GM18502 (cell line): ENCODE results near the gene RPSA.
"Not testable (repeated sequence)": the region's sequence is repeated elsewhere in the genome, so short reads cannot be mapped to it uniquely, and the experiment has no call there.

Source experiments
- ATAC-seq: cut with Tn5 transposase; IDR thresholded peaks from one replicate; pipeline ENCODE4 v1.9.1; 2021; ENCODE audit warnings: mild to moderate bottlenecking; ENCODE audit not compliant: unreplicated experiment, poor library complexity

Gene RPSA

DNA sequence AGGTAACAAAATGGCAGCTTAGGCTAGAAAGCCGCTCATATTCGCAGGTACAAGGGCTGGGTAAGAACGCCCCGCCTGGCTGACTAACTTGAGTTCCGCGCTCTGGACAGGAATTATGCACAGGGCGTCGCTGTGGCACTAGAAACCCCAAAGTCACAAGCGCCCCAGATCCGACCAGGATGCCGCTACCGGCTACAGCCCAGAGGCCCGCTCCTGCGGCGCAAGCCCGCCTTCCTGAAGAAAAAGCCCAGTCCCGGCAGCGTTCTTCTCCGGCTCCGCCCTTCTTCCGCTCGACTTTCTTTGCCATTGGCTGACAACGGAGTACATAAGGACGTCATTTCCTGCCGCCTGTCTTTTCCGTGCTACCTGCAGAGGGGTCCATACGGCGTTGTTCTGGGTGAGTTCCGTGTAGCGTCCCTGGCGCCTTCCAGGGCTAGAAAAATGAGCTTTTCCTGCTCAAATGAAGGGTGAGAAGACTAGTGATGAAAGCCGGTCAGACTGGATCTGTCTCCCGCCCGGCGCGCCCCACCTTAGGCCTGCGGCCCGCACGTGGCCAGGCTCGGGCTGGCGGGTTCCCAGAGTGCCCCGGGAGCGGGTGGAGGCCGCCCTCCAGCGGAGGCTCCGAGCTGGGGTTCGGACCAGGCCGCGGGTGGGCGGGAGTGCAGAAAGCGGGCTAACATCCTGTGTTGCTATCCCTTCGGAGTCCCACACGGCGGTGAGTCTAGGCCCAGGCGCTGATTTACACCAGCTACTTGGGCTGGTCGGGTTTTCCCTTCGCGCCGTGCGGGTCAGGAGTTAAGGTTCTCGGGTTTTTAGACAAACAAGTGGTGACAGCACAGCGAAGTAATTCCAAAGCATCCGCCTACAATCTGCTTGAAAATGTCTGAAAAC, at the start of gene RPSA:
Gene RPSA, plus strand, starts transcription at position 353 of the 891 bp plus-strand sequence. CDS start 934 bp downstream, outside the sequence.
- peak; percentile 93 for ATAC-seq

DNA sequence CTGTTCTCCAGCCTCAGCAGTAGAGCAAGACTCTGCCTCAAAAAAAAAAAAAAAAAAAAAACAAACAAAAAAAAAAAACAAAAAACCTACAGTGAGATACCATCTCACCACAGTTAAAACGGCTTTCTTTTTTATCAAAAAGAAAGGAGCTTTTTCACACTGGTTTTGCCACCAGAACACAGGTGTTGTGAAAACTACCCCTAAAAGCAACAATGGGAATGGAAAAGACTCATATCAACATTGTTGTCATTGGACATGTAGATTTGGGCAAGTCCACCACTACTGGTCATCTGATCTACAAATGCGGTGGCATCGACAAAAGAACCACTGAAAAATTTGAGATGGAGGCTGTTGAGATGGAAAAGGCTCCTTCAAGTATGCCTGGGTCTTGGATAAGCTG, 48.2 kb upstream of the RPSA start:
- ATAC-seq: no peak

GRCh38 chr3:39361252-39361927, 45.1 kb upstream of the RPSA start:
- peak; percentile 69 for ATAC-seq

- ATAC-seq: no peak
Measured at GRCh38 chr3:39362192-39362591, 44.3 kb upstream of the RPSA start.

DNA sequence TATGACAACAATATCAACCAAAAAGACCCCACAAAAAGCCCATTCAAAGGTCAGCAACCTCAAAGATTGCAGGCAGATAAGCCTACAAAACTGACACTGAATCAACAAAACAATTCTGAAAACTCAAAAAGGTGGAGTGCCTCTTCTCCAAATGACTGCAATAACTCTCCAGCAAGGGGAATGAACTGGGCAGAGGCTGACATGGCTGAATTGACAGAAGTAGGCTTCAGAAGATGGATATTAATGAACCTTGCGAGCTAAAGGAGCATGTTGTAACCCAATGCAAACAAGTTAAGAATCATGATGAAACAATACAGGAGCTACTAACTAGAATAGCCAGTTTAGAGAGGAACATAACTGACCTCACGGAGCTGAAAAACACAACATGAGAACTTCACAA, 43.7 kb upstream of the RPSA start:
- ATAC-seq: no peak

DNA sequence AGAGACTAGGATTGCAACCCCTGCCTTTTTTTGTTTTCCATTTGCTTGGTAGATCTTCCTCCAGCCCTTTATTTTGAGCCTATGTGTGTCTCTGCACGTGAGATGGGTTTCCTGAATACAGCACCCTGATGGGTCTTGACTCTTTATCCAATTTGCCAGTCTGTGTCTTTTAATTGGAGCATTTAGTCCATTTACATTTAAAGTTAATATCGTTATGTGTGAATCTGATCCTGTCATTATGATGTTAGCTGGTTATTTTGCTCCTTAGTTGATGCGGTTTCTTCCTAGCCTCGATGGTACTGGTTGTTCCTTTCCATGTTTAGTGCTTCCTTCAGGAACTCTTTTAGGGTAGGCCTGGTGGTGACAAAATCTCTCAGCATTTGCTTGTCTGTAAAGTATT, 36.1 kb upstream of the RPSA start:
- ATAC-seq: not testable (repeated sequence)

DNA sequence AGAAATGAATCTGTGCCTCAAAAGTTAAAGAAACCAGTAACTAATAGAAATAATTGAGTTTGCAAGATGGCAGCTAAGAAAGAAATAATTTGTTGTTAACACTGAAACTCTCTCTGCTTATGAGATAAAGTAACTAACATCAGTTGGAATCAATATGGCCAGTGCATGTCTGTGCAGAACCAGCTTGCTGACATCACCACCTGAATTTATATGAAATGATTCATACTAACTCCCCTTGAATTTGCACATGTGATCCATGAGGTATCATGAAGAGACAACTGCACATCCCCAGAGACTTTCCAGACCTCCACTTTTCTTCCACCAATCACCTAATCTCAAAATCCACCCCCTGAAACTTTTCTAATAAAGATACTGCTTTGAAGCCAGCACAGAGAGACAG, 33.7 kb upstream of the RPSA start:
- ATAC-seq: no peak

- ATAC-seq: no peak
Measured at GRCh38 chr3:39376959-39377634, 29.4 kb upstream of the RPSA start.

DNA sequence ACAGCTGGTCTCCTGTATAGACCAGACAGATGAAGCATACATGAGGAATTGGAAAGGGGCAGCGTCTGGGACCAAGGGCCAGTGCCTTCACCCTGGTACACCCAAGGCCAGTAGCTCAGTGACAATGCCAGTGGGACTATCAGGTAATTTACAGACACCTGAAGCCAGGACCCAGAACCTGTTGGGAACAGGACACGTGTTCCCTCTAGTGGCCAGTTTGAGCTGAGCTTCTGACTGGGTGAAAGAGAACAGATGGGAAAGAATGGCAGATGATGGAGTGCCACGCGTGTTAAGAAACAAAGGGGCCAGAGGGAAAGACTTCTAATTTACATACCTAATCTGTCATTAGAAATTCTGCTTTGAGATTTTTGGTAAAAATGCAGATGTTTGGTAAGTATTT, 28.4 kb upstream of the RPSA start:
- peak; percentile 82 for ATAC-seq

DNA sequence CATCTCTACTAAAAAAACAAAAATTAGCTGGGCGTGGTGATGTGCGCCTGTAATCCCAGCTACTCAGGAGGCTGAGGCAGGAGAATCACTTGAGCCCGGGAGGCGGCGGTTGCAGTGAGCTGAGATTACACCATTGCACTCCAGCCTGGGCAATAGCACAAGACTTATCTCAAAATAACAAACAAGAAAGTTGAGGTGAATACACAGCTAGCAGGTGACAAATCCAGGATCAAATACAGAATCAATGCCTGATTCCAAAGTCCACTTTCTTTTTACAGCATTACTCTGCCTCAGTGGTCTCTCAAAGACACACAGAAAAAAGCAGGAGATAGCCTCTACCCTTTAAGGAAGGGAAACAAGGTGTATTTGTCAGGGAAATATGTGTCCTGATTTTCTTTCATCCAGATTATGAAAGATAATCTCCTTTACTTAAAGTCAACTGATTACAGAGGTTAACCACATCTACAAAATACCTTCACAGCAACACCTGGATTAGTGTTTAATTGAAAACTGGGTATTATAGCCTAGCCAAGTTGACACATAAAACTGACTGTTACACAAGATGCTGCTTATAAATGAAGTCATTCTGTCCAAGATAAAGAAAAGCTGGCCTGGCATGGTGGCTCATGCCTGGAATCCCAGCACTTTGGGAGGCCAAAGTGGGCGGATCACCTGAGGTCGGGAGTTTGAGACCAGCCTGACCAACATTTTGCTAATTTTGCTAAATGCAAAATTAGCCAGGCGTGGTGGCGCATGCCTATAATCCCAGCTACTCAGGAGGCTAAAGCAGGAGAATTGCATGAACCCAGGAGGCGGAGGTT, 27.4 kb upstream of the RPSA start:
- no peak for ATAC-seq

DNA sequence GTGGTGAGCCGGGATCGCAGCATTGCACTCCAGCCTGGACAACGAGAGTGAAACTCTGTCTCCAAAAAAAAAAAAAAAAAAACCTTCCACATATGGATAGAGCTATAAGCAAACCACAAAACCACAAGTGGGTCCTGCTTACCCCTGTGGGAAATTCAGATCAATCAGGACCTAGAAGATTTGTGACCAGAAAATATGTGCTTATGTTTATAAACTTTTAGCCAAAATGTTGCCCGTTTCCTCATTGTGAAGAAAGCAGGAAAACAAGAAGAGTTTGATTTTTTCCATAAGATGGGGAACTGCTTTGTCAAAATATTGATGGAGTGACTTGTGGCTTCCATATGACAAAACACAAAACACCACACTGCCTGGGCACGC, 26.8 kb upstream of the RPSA start:
- ATAC-seq: no peak

DNA sequence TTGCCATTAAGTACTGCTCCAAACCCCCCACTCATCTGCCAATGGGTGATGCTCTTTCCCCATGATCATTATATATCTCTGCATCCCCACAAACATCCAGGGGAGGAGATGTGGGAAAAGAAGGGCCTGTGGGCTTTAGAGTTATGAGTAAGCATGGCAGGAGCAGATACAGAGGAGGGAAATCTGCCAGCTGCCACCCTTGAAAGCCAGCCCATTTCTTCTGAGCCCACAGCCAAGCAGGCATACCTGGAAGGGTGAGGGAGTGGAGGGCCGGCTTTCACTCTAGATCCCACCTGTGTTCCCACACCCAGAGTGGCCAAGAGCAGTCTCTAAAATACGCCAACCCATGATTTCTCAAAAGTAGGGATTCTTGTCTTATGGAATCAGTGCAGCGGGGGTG, 25.1 kb upstream of the RPSA start:
- ATAC-seq: no peak

DNA sequence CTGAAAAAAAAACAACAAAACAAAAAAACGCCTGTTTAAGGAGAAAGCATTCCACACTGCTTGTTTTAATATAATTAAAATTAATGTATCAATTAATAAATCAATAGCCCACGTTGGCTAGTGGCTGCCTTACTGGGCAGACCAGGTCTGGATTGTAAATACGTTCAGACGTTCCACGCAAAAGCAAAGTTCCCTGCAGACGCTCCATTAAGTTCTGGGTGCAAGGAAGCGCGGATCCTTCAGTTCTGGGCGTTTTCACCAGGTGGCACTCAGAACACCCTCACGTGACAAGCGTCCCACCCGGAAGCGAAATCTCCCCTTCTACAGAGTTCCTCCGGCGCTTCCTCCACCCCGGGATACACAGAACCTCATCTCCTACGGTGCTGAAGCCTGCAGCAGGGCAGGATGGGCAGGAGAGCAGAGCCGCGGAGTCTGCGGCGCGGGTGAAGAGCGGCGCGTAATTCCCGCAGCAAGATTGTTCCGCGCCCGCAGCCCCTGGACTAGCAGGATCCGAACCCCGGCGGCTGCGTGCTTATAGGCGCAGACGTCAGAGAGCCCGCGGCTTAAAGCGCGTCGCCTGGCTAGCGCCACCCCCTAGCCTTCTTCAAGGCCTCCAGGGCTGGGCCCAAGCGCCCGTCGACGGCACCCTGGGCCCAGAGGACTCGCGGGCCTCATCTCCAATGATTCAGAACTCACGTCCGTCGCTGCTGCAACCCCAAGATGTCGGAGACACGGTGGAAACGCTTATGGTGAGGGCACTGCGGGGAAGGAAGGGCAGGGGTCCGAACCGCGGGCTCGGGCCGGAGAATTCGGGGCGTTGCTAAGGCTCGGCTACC, 23.3 kb upstream of the RPSA start, which contains the start of gene SLC25A38:
Gene SLC25A38, plus strand, starts transcription at position 326 of the 836 bp plus-strand sequence. Its CDS starts 355 bp downstream, at position 681.
- peak; percentile 77 for ATAC-seq

GRCh38 chr3:39383881-39384664, 22.4 kb upstream of the RPSA start:
- peak; percentile 75 for ATAC-seq

DNA sequence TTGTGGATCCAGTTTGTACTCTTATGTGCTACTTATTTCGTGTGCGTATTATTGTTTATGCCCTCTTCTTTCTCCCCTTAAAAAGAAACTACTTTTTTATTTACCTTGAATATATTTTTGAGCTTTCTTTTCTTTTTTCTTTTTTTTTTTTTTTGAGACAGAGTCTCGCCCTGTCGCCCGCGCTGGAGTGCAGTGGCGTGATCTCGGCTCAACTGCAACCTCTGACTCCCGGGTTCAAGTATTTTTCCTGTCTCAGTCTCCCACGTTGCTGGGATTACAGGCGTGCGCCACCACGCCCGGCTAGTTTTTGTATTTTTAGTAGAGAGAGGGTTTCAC, 21.9 kb upstream of the RPSA start:
- no peak for ATAC-seq

DNA sequence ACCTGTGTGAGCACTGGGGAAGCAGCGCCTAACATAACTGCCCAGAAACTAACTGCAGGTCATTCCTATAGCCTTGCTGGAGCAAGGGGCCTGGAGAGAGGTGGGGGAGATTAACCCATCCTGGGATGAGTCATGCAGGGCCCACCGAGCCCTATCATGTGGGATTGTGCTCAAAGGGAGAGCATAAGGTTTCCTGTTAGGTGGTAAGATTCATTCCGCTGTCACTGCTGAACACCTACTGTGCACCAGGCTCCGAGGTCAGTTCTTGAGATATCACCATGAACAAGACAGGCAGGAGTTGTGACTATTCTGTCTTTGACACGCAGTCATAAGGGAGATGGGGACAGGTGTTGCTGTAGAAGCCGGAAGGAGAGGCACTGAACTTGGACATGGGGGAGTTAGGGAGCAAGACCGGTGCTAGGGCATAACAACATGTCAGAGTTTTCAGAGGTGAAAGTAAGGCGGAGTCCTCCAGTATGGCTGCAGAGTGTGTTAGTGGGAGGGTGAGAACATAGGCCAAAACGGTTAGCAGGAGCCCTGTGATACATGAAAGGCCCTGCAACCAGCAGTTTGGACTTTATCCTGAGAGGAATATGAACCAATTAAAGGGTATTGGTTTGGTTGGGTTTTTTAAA, 20.9 kb upstream of the RPSA start:
- no peak for ATAC-seq

DNA sequence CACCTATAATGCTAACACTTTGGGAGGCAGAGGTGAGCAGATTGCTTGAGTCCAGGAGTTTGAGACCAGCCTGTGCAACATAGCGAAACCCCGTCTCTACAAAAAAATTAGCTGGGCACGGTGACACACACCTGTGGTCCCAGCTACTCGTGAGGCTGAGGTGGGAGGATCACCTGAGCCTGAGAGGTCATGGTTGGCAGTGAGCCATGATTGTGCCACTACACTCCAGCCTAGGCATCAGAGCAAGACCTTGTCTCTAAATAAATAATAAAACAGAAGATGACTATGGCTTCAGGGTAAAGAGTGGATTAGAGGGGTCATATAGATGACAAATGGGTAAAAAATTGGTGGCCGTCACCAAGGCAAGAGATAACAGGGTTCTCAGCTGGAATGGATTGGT, 20.2 kb upstream of the RPSA start:
- no peak for ATAC-seq

- no peak for ATAC-seq
Measured at GRCh38 chr3:39387411-39387975, 19.0 kb upstream of the RPSA start.
